ENCODE data around the gene SMTNL2. TPM values are rescaled to one million over a fixed set of nuclear protein-coding genes. Genes with fewer than 3 reads are reported as not detected.

Gene SMTNL2
- total RNA-seq, 4 donors from 2014 or later: 1.5 TPM; not detected in 2

- no peak for TF ChIP-seq CTCF (IDR thresholded peaks at IDR 0.05; ENCODE audit: low read depth)
These were observed 32.4 kb upstream of the SMTNL2 start for GRCh38 chr17:4551796-4552525.

GRCh38 chr17:4553669-4554068, 30.7 kb upstream of the SMTNL2 start:
- no peak for TF ChIP-seq CTCF (IDR thresholded peaks at IDR 0.05; ENCODE audit: low read depth)

- no peak for TF ChIP-seq CTCF (IDR thresholded peaks at IDR 0.05; ENCODE audit: low read depth)
These were observed 29.8 kb upstream of the SMTNL2 start for GRCh38 chr17:4554441-4554996.

GRCh38 chr17:4554997-4555799, 29.1 kb upstream of the SMTNL2 start, which contains the start of gene MYBBP1A:
Gene MYBBP1A (minus strand): TSS chr17:4555384. CDS start chr17:4555324, 60 bp downstream.
- TF ChIP-seq CTCF (IDR thresholded peaks at IDR 0.05; ENCODE audit: low read depth): no peak

- no peak for TF ChIP-seq CTCF (IDR thresholded peaks at IDR 0.05; ENCODE audit: low read depth)
These were observed 28.2 kb upstream of the SMTNL2 start for GRCh38 chr17:4555873-4556759.

GRCh38 chr17:4556996-4557395, 27.3 kb upstream of the SMTNL2 start:
- TF ChIP-seq CTCF (IDR thresholded peaks at IDR 0.05; ENCODE audit: low read depth): no peak
